Stimulated activated CD8-positive, alpha-beta memory T cell treated with anti-CD3 and anti-CD28 coated beads, Interleukin-7, amount 100 ng/mL, for 4 hours (primary cell): Measurements from ENCODE around the gene ZC3H4.

ENCODE experiments used
- DNase-seq, 2 donors: peaks; one replicate each; pipeline ENCODE4 v3.0.0-alpha.2; 2020; ENCODE audit warnings: low read depth in 2 of 2

ZC3H4 gene

DNA sequence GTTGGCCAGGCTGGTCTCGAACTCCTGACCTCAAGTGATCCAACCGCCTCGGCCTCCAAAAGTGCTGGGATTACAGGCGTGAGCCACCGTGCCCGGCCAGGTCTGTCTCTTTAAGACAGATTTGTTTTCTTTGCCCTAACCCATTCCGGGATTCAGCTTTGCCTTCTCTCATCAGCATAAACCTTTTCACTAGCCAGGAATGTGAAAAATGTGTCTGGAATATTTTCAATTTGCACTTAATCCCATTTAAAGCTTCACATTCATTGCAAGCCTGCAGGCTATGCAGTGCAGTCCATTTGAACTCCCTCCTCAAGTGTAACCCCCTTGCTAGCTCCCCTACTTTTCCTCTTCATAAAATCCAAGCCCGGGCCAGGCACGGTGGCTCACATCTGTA lies 64.3 kb downstream of the ZC3H4 start:
- DNase-seq, result no peak

DNA sequence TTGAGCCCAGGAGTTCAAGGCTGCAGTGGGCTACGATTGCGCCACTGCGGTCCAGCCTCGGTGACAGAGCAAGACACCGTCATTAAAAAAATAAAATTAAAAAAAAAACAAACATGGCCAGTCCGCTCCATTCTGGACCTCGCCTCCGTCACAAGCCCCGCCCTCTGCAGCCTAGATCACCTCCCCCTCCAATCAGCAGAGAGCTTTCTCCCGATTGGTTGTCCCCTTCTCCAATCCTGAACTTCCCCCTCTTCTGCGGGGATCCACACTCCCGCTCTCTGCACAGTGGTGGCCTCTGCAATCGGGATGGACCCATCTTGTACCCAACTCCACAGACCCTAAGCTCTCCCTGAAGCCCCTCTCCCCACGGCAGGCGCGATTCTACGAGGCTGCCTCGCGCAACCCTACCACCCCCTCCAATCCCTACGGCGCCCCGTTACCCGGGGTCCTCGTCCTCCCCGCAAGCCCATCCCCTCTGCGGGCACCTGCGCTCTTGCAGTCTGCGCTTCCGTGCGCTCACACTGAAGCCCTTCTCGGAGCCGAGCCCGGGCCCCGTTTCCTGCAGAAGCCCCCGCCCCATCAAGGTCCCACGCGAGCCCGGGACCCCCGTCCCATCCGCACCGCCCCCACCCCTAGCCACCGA lies 65.7 kb downstream of the ZC3H4 start:
- DNase-seq, result peak; percentile 43 to 52

- no peak for DNase-seq
Measured at GRCh38 chr19:47047272-47047762, 66.3 kb downstream of the ZC3H4 start.

DNA sequence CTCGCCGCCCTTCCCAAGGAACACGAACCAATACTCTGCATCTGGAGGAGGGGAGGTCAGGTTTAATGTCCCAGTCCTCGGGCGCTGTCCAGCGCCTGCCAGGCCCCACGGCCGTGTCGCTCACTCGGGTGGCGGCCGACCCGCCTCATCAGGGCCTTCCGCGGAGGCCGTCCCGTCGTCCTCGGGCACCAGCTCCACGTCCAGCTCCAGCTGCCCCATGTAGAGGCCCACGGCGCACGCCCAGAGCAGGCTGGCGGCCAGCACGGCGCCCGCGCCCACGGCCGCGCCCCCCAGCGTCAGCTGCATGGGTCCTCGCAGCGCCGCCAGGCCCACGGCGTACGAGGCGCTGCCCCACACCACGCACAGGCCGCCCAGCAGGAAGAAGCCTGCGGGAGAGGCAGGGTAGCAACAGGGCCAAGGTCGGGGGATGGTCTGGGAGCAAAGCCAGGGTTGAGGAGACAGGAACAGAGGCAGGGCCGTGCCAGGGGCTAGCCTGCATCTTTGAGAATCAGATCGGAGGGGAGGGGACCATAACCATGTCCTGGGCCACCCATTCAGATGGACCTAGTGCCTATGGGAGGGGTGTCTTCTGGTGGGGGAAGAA lies 67.6 kb downstream of the ZC3H4 start:
- DNase-seq, result no peak

- DNase-seq, result no peak
Measured at GRCh38 chr19:47044946-47045866, 68.4 kb downstream of the ZC3H4 start.

DNA sequence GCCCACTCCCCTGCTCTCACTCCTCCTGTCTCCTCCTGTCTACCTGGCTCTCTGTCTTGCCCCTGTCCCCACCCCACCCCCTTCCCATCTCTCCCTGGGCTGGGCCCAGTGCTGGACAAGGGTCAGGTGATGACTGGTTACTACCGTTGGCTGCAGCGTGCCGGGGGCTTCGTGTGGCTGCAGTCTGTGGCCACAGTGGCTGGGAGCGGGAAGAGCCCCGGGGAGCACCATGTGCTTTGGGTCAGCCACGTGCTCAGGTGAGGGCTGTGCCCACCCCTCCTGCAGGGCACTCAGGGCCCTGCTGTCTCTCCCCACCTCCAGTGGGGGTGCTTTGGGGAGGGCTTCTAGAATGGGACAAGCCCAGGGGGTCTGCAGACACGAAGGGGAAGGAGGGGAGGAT lies 72.7 kb downstream of the ZC3H4 start:
- DNase-seq, result no peak

GRCh38 chr19:47039239-47039874 lies 74.2 kb downstream of the ZC3H4 start:
- DNase-seq, result no peak

- no peak for DNase-seq
Measured at GRCh38 chr19:47037766-47038165, 75.8 kb downstream of the ZC3H4 start.

GRCh38 chr19:47036097-47036651 lies 77.4 kb downstream of the ZC3H4 start:
- no peak for DNase-seq

DNA sequence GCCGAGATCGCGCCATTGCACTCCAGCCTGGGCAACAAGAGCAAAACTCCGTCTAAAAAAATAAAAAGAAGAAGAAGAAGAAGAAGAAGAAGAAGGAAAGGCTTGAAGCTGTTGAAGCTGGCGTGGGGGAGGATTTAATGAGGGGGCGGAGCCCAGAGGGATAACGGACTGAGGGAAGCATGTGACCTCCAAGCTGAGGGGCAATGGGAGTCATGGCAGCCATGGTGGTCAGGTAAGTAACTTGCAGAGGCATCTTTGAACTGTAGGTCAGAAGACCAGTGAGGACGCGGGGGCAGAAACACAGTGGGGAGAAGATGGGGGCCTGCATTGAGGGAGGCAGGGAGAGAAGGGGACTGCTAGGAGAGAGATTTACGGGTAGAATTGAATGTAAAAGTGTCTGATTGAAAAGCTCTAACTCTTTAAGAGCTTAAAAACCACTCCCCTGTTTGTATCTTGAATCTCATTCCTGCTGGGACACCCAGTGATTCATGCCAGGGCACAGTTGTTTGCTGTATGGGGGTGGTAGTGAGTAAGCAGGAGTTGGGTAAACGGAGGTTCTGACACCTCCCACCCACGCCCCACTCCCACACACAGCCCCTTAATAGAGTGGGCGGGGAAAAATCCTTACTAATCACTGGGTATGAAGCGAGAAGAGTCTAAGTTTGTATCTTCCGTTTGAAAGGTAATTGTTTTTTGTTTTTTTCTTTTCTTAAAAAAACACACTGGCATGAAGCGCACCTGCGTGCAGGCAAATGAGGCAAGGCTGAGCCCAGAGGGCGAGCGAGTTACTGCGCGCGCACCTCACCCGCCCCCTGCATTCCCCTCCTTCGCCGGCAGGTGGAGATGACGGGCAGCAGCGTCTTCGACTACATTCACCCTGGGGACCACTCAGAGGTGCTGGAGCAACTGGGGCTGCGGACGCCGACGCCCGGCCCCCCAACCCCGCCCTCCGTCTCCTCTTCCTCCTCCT lies 78.2 kb downstream of the ZC3H4 start:
- peak; percentile 86 to 94 for DNase-seq

DNA sequence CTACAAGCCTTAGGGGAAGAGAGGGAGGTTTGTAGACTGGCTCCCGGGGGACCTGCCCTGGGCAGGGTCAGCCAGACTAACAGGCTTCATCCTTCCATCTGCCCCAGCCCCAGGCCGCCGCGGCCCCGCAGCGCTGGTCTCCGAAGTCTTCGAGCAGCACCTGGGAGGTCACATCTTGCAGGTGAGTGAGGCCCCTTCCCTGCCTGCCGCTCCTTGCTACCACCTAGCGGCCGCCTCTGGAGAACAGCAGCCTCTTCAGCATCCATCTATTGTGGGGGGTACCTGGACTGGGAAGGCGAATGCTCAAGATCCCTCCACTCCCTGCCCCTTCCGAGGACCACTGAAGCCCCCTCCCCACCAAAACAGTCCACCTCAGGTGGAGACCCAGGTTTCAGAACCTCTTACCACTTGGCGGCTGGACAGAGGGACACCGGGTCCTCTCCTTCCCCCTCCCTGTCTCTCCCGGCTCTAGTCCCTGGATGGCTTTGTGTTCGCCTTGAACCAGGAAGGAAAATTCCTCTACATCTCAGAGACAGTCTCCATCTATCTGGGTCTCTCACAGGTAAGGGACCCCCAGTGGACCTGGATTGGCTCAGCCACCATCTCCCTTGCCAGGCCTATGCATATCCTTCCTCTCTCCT lies 81.3 kb downstream of the ZC3H4 start:
- peak; percentile 28 to 57 for DNase-seq

GRCh38 chr19:47028195-47028601 lies 85.4 kb downstream of the ZC3H4 start:
- DNase-seq, result no peak

DNA sequence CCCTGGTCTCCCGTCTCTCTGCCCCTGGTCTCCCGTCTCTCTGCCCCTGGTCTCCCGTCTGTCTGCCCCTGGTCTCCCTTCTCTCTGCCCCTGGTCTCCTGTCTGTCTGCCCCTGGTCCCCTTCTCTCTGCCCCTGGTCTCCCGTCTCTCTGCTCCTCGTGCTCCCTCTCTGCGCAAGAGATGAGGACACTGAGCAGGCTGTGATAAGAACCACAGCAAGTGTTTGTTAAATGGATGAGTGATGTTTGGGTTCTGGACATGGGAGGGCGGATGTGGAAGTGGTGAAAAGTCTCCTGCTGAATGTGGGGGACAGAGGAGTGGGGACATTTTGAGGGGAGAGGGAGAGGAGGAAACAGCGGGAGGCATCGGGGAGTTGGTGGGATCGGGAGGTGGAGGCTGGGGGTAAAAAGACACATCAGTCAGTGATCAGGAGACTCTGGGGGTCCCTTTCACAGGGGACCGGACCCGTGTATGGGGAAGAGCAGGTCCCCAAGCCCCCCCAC lies 85.9 kb downstream of the ZC3H4 start:
- no peak for DNase-seq

DNA sequence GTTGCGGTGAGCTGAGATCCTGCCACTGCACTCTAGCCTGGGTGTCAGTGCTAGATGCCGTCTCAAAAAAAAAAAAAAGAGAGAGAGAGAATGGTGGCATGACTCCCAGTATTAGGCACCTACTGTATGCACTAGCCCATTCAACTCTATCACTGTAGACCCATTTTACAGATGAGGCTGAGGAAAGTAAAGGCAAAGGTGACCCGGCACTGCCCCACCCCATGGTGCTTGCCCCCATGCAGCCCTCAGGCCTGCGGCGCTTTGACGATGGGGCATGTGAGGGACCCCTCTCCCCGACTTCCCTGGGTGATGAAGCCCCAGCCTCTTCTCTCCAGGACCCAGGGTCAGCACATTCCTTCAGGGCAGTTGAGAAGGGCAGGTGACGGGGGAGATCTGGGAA lies 86.7 kb downstream of the ZC3H4 start:
- no peak for DNase-seq

DNA sequence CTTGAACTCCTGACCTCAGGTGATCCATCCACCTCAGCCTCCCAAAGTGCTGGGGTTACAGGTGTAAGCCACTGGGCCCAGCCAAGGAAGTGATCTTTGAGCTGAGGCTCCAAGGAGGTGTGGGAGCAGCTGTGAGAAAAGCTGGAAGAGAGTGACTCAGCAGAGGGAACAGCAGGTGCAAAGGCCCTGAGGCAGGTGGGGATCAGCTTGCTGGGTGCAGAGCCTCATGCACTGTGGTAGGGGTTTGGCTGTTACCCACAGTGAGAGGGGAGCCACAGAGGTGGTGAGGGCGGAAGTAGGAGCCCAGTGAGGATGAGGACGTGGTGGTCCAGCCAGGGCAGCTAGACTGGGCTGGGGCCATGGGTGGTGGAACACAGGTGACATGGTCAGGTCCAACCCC lies 87.4 kb downstream of the ZC3H4 start:
- no peak for DNase-seq

DNA sequence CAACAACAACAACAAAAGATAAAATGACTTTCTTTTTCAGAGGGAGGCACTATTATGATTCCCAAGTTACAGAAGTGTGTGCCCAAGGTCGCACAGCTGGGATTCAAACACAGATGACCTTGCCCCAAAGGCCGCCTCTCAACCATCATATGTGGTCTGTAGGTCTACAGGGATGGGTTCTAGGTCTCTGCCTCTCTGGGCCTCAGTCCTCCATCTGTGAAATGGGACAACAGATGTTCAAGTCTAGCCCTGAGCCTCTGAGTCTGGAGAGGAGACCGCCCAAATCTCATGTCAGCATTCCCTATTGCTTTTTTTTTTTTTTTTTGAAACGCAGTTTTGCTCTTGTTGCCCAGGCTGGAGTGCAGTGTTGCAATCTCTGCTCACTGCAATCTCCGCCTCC lies 89.1 kb downstream of the ZC3H4 start:
- DNase-seq, result no peak

DNA sequence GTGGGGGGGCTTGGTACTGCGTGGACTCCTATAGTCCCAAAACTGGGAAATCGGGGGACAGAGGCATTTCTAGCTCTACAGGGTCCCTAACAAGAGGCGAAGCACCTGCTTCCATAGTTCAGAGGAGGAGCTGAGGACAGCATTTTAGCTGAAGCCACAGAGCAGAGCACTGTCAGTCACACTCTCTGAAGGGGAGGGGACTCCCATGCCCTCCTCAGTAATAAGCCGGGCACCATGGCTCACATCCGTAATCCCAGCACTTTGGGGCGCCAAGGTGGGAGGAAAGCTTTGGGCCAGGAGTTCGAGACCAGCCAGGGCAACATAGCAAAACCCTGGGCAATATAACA lies 90.2 kb downstream of the ZC3H4 start:
- no peak for DNase-seq

DNA sequence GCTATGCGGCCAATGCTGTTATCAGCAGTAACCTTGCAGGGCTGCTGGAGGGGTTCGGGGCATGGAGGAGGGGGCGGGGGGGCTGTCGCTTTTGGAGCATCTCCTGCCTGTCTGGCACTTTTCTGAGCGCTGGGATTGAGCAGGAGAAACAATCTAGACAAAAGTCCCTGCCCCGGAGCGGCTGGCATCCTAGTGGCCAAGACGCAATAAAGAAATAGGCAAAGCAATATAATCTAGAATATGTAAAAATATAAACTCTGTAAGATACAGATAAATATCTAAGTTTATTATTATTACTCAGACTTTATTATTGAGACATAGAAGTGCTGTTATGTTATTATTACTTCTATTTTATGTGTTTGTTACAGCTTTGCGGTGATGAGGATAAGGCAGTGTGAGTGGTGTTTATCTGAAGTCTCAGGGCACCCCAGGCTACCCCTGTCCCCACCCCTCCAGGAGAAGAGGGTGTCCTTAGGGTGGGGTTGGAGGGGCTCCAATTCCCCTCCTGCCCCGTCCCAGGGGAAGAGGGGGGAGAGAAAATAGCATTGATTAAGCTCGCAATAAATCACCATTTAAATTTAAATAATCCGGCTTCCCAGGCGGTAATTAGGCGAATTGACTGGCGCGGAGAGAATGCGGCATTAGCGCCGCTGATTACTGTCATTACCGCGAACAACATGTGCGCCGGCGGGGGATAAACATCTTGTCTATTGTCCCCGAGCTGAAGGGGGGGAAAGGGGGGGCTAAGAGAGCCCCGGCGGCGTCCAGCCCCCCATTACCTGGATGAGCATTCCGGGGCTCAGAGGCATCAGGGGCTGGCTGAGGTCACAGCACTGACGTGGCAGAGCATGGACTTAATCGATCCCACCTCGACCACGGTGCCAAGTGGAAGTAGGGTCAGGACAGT lies 90.8 kb downstream of the ZC3H4 start:
- no peak for DNase-seq

- no peak for DNase-seq
Measured at GRCh38 chr19:47022140-47022536, 91.4 kb downstream of the ZC3H4 start.
